Loucy (cell line): Measurements from ENCODE around the gene ARFRP1.

Experiments used
- H2AFZ ChIP-seq: fragments of 200-600 bp; sonication (generic); 2 replicates; pipeline ENCODE4 v1.6.0; 2016; ENCODE audit warnings: antibody characterized with exemption, mild to moderate bottlenecking, low read length, moderate library complexity
- H3F3A ChIP-seq: fragments of 200-600 bp; 2 replicates; pipeline ENCODE4 v1.6.0; 2016; ENCODE audit warnings: antibody characterized with exemption, low read depth, mild to moderate bottlenecking
- H3K27me3 ChIP-seq: fragments of 200-600 bp; sonication (generic); 2 replicates; pipeline ENCODE4 v1.6.1; 2014; ENCODE audit warnings: low read length, mild to moderate bottlenecking; ENCODE audit not compliant: insufficient read depth, poor library complexity, severe bottlenecking
- H3K36me3 ChIP-seq: fragments of 200-600 bp; sonication (generic); 2 replicates; pipeline ENCODE4 v1.6.1; 2016; ENCODE audit warnings: low read length; ENCODE audit not compliant: insufficient read depth
- H3K4me1 ChIP-seq: fragments of 200-600 bp; sonication (generic); 2 replicates; pipeline ENCODE4 v1.5.1; 2014; ENCODE audit warnings: low read length, mild to moderate bottlenecking; ENCODE audit not compliant: insufficient read depth, poor library complexity, severe bottlenecking
- H3K4me2 ChIP-seq: fragments of 200-600 bp; sonication (generic); 2 replicates; pipeline ENCODE4 v1.6.0; 2014; ENCODE audit warnings: antibody characterized with exemption, low read length, low read depth, mild to moderate bottlenecking; ENCODE audit not compliant: poor library complexity, severe bottlenecking
- H3K4me3 ChIP-seq: fragments of 200-600 bp; sonication (generic); 2 replicates; pipeline ENCODE4 v1.5.1; 2014; ENCODE audit warnings: low read length, mild to moderate bottlenecking, mixed read lengths; ENCODE audit not compliant: poor library complexity, severe bottlenecking
- H3K79me2 ChIP-seq: fragments of 200-600 bp; sonication (generic); 2 replicates; pipeline ENCODE4 v1.6.1; 2014; ENCODE audit warnings: low read length; ENCODE audit not compliant: insufficient read depth
- H3K9ac ChIP-seq: fragments of 200-600 bp; sonication (generic); 2 replicates; pipeline ENCODE4 v1.6.0; 2014; ENCODE audit warnings: mild to moderate bottlenecking, low read depth, low read length, moderate library complexity; ENCODE audit not compliant: poor library complexity, severe bottlenecking
- H3K9me2 ChIP-seq: fragments of 200-600 bp; sonication (generic); replicated peaks from 2 replicates; pipeline ENCODE4 v1.6.1; 2016; ENCODE audit warnings: low read depth, low read length, mixed read lengths
- H3K9me3 ChIP-seq: fragments of 200-600 bp; sonication (generic); 2 replicates; pipeline ENCODE4 v1.6.1; 2014; ENCODE audit warnings: mild to moderate bottlenecking, antibody characterized with exemption, low read length, low read depth; ENCODE audit not compliant: insufficient read depth
- H4K20me1 ChIP-seq: fragments of 200-600 bp; sonication (generic); 2 replicates; pipeline ENCODE4 v1.6.0; 2014; ENCODE audit warnings: antibody characterized with exemption, low read length, mild to moderate bottlenecking; ENCODE audit not compliant: insufficient read depth, poor library complexity, severe bottlenecking
- EZH2phosphoT487 ChIP-seq: fragments of 200-600 bp; IDR thresholded peaks from 2 replicates; pipeline ENCODE4 v1.6.1; 2018; ENCODE audit warnings: antibody characterized with exemption, mild to moderate bottlenecking, moderate library complexity, borderline replicate concordance
- TF ChIP-seq, protein P1 (sequence below): fragments of 200-600 bp; sonication (generic); conservative IDR thresholded peaks from 2 replicates; pipeline ENCODE4 v1.5.1; 2014; ENCODE audit warnings: mild to moderate bottlenecking, antibody characterized with exemption, low read length

The ARFRP1 gene

DNA sequence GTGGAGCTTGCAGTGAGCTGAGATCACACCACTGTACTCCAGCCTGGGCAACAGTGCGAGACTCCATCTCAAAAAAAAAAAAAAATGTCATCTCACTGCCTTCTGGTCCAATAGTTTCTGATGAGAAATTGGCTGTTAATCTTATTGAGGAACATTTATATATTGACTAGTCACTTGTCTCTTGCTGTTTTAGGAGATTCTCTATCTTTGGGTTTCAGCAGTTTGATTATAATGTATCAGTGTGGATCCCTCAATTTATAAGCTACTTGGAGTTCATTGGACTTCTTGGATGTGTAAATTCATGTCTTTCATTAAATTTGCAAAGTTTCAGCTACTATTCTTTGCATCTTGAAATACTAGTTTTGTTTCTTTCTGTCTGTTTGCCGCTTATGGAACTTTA, 11.2 kb upstream of the ARFRP1 start:
- peaks cover 67% of the 10 kb centered on the region for H3K79me2 ChIP-seq
- TF ChIP-seq EZH2phosphoT487: no peak
- TF ChIP-seq, protein P1, sequence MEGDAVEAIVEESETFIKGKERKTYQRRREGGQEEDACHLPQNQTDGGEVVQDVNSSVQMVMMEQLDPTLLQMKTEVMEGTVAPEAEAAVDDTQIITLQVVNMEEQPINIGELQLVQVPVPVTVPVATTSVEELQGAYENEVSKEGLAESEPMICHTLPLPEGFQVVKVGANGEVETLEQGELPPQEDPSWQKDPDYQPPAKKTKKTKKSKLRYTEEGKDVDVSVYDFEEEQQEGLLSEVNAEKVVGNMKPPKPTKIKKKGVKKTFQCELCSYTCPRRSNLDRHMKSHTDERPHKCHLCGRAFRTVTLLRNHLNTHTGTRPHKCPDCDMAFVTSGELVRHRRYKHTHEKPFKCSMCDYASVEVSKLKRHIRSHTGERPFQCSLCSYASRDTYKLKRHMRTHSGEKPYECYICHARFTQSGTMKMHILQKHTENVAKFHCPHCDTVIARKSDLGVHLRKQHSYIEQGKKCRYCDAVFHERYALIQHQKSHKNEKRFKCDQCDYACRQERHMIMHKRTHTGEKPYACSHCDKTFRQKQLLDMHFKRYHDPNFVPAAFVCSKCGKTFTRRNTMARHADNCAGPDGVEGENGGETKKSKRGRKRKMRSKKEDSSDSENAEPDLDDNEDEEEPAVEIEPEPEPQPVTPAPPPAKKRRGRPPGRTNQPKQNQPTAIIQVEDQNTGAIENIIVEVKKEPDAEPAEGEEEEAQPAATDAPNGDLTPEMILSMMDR: no peak

DNA sequence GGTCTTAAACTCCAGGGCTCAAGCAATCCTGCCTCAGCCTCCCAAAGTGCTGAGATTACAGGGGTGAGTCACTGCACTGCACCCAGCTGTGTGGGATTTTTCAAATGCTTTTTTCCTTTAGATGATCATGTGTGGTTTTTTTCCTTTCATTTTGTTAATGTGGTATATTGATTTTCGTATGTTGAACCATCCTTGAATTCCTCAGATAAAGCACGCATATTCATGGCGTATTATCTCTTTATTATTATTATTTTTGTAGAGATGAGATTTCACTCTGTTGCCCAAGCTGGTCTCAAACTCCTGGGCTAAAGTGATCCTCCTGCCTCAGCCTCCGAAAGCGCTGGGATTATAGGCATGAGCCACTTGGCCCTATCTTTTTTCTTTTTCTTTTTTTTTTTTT, 7.1 kb upstream of the ARFRP1 start:
- peaks cover 6% of the 10 kb centered on the region for H4K20me1 ChIP-seq

More for the DNA sequence above, 11.2 kb upstream of the ARFRP1 start:
- H2AFZ ChIP-seq: no peak overlapping the region
- peaks cover 2% of the 10 kb centered on the region; the same call in 1 of the 2 replicates for H3F3A ChIP-seq
- H3K4me3 ChIP-seq: no peak overlapping the region
- no peak overlapping the region for H3K9ac ChIP-seq
- H3K27me3 ChIP-seq: no peaks in the 10 kb centered on the region
- H3K4me2 ChIP-seq: no peak overlapping the region
- H3K4me1 ChIP-seq: no peaks in the 10 kb centered on the region
- H3K9me2 ChIP-seq: no peaks in the 10 kb centered on the region
- H3K36me3 ChIP-seq: peaks cover 35% of the 10 kb centered on the region
- H3K9me3 ChIP-seq: peaks cover 4% of the 10 kb centered on the region; the same call in 1 of the 2 replicates
- peaks cover 2% of the 10 kb centered on the region for H4K20me1 ChIP-seq

DNA sequence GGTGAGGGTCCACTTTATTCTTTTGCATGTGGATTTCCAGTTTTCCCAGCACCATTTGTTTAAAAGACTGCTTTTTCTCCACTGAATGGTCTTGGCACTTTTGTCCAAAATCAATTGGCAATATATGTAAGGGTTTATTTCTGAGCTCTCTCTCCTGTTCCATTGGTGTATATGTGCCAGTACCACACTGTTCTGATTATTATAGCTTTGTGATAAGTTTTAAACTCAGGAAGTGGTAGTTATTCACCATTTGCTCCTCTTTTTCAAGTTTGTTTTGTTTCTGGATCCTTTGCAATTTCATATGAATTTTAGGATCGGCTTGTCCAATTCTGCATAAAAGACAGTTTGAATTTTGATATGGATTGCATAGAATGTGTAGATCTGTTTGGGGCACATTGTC, 4.4 kb upstream of the ARFRP1 start:
- H3K9me2 ChIP-seq: no peaks in the 10 kb centered on the region
- no peak overlapping the region for H3K4me3 ChIP-seq
- peaks cover 21% of the 10 kb centered on the region for H4K20me1 ChIP-seq
- H3K27me3 ChIP-seq: peaks cover 3% of the 10 kb centered on the region
- no peaks in the 10 kb centered on the region; the same call in 1 of the 2 replicates for H3K9me3 ChIP-seq
- H2AFZ ChIP-seq: no peak overlapping the region
- no peaks in the 10 kb centered on the region for H3F3A ChIP-seq
- H3K79me2 ChIP-seq: peaks cover 93% of the 10 kb centered on the region
- peaks cover 22% of the 10 kb centered on the region for H3K4me1 ChIP-seq
- no peak overlapping the region for H3K9ac ChIP-seq
- H3K36me3 ChIP-seq: peaks cover 17% of the 10 kb centered on the region
- peak overlapping the region; percentile 56 for H3K4me2 ChIP-seq
- TF ChIP-seq EZH2phosphoT487: no peak
- TF ChIP-seq, protein P1: no peak

More for the DNA sequence above, 7.1 kb upstream of the ARFRP1 start:
- Histone ChIP-seq H3K79me2 (peaks cover 93% of the 10 kb centered on the region), H3K27me3 (no peaks in the 10 kb centered on the region), H3K4me1 (peaks cover 12% of the 10 kb centered on the region), H3K9ac (no peak overlapping the region), H3K4me2 (no peak overlapping the region), H3F3A (peaks cover 2% of the 10 kb centered on the region; the same call in 1 of the 2 replicates), H3K4me3 (no peak overlapping the region), H3K36me3 (peaks cover 35% of the 10 kb centered on the region), H3K9me3 (peaks cover 4% of the 10 kb centered on the region; the same call in 1 of the 2 replicates), H3K9me2 (no peaks in the 10 kb centered on the region), H2AFZ (no peak overlapping the region)
- TF ChIP-seq EZH2phosphoT487: no peak
- TF ChIP-seq, protein P1: no peak
